ENCODE measurements around the gene B3GALT5.

The B3GALT5 gene

DNA sequence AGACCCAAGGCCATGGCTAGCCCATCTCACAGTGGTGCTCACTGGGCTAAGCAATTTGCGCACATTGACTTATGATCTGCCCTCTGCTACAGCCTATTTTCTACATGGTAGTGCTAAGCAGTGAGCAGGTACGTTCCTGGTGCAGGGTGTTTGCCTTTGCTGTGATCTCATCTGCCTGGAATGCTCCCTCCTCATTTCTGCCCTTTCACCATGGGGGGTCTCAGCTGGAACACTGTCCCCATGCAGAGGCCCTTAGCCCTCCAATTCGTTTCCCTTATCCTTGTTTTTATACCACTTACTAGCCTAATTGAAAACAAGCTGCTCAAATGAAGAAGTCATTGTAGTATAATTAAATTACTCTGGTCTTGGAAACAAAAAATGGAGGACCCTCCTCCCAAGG lies 2.0 kb upstream of the B3GALT5 start:
- no peak for DNase-seq

DNA sequence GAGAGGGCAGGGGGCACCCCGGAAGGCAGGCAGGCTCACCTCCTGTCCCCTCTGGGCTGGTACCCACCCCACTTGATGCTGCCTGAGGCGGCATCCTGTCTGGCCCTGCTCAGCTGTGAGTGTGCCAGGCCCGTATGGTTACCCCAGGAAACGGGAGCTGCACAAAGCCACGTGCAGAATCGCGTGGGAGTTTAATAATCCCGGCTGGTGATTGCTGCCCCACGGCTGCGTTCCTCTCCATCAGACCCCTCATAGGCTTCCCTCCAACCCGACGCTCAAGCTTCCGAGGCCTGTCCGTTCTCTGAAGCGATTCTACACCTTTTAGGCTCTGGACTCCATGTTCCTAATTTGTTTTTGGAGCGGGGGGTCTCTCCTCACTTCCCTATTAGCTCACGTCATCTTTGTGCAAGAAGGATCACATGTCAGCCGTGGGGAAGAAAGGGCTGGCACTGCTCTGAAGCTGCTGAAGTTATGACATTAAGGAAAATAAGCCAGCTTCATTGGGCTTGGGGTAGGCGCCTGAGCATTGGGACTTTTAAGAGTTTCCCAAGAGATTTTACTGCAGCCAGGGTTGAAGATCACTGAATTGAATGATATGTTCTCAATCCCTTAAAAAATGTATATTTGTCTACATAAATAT lies 1.1 kb upstream of the B3GALT5 start:
- no peak for DNase-seq

DNA sequence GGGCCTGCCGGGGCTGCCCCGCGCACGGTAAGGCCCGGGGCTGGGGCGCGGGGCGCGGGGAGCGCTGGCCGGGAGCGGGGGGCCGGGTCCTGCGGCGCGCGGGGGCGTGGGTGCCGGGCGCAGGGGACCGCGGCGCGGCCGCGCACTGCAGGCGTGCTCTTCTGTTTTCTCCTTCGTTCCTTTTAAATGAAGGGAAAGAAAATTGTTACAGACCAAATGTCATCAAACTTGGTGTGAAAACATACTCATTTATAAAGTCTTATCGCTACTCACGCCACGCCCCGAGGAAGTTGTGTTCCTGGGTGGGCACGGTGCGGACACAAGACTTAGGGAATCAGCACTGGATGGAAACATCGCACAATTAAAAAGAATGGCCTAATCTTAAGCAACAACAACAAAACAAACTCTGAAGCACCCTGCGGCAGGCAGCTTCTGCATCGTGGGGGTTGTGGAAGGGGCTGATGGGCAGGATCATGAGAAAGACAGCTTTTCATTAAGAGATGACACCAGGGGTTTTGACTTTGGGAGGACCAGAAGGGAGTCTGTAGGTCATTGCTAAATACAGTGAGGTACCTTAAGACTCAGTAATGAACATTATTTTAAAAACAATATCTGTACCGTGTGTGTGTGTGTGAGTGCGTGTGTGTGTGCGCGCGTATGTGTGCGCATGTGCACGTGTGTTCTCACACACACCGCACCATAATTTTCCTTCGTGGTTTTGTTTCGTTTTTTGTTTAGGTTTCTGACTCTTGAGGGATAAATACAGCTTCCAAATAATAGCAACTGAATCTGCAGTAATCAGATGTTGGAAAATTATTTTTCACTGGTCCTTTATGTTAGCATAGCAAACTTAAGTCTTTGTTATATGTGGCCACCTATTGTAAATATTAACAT lies 548 bp downstream of the B3GALT5 start:
- no peak for DNase-seq

DNA sequence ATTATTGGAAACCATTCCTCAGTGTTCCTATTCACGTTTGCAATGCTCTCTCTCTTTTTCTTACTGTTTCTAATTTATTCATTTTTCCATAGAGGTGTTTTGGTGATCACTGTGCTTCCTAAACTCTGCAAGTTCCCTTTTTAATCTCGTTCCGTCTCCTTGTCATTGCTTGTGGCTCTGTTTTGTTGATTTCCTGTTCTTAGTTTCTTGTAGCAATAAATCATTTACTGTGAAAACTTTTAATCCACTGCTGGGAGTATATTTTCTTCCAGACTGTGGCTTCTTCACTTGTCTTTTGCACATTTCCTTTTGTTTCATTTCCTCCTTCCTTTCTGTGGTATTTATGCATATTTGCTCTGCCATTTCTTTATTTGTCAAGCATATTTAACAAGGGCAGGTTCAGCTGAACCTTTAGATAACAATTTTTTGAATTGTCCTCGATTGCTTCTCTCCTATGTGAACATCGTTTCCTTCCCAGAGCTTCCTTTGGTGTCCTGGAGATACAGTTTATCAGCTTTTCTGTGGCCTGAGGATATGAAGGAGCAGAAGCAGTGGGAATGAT lies 3.6 kb downstream of the B3GALT5 start:
- DNase-seq, result no peak

DNA sequence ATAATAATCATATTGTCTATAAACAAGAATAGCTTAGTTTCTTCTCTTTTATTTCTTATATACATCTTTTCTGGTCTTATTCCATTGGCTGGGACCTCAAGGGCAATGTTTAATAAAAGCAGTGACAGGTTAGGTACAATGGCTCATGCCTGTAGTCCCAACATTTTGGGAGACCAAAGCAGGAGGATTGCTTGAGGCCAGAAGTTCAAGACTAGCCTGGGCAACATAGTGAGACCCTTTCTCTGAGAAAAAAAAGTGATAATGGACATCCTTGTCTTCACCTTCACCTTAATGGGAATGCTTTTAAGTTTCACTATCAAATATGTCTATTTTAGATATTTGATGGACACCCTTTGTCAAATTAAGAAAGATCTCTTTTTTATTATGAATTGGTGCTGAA lies 8.1 kb downstream of the B3GALT5 start:
- DNase-seq, result no peak

DNA sequence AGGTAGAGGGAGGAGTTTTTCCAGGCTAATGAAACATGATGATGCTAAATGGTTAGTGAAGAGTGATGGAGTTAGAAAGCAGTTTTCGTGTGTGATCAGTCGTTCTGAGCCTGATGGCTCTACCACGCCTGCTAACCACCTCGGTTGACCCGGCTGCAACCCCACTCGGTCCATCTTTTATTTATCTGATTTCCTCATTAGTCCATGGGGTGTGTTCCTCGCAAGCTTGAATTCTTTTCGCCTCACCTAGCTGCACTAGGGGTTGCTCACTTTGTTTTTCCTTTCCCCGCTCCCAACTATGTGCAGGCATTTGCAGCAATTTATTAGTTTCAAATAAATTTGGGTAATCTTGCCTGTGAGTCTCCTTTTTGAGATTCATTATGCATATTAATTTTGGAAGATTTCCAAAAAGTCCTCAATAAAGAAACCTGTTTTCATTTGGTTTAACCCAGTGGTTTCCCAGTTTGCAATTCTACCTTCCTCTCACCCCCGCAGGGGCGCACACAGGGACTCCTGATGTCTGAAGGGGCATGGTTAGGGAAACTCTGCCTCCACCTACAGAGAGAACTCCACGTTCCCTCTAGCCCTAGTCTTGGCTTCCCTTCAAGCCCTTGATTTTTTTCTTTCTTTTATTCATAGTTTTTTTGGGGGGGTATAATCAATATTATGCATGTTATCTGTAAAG lies 12.6 kb downstream of the B3GALT5 start:
- DNase-seq, result no peak

DNA sequence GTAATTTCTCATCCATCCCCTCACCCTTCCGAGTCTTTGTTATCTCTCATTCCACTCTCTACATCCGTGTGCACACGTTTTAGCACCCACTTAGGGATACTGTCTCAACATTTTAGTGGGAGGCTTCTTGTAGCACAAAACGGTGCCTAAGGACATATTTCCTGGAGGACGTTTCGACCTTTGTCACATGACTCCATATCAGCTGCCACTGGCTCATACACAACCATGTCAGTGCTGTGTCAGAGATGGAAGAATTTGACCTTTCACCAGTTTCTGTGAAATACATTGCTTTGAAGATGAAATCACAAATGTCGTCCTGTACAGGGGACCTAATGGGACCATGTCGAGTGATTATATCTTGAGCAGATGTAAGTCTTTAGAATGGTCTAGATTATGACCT lies 15.6 kb downstream of the B3GALT5 start:
- no peak for DNase-seq

DNA sequence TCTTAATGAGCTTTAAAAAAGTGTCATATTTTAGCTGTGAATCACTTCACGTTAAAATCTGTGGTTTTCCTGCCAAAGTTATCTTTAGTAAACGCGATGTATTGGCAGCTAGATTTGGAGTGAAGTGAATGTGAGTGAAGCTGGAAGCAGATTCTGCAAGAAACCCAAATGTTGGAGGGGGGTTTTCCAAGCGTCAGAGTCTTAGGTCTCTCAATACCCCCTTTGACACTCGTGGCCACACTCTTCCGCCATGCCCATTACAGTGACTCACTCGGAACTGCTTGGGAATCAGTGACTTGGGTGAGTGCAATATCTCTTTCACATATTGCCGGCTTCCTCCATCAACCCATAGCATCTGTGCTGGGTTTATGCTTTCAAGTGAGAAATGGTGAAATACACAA lies 17.5 kb downstream of the B3GALT5 start:
- DNase-seq, result no peak

DNA sequence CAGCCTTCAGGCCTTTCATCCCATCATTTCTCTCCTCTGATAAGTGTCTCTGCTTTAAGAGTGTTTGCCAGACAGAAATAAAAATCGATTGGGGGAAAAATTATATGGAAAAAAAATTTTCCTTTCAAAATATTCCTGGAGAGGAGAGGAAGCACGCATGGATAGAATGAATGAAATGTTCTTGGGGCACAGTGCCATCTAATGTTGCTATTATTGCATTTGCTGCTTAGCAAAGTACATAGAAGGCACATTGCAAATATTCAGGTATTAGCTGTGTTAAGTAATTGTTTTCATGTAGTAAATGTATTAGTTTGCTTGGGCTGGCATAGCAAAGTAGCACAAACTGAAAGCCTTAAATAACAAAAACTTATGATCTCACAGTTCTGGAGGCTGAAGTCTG lies 18.1 kb downstream of the B3GALT5 start:
- no peak for DNase-seq

DNA sequence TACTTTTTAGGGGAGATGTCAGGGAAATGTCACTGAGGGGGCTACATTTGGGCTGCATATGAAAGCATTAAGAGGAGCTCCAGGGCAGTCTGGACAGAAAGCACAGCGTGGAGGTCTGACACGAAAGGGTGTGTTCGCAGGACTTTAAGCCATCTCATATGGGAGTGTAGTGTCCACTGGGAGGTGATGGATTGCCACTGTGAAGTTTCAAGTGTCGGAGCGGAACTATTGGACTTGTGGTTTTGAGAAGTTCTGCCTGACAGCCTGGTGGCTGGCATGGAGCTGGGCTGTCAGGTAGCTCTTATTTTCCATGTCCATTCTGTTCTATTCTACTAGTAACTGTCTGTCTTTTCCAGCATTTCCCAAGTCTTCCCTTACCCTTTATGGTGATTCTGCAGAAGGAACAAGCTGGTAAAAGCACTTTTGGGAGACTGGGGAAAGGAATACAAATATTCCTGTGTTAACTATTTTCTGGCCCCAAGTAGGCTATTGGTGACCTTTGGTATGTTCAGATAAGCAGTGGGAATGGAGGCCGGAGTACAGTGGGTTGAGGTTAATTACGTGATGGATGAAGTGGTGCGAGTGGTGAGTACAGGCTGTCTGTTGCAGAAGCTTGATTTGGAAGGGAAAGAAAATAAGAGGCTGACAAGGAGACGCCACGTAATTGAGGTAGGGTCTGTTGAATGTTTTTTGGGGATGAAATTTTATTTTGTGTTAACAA lies 19.3 kb downstream of the B3GALT5 start:
- DNase-seq, result no peak

DNA sequence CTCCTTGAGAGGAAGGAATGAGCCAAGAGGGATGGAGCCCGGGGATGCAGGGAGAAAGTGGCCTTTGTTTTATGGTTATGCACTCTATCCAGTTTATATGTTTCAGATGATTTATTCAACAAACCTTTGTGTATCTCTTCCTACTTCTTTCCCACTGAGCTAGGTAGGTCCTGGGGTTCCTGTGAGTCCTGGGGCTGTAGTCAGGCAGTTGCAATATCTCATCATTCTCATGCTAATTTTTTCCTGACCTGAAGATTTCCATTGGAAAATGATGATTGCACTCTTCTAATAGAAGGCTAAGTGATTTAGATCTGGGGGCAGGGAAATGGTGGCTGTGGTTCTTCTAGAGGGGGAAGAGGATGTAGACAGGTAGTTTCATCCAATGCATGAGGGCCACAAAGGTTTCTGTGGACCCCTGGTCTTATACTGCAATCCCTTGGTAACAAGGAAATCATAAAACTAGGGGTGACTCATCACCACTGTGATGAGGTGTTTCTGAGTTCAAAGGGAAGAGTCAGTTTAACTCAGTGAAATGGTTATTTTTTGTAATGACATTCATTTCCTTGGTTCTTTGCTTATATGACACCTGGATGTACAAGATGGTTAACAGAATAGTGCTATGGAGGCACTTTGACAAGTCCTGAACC lies 20.2 kb downstream of the B3GALT5 start:
- DNase-seq, result no peak

DNA sequence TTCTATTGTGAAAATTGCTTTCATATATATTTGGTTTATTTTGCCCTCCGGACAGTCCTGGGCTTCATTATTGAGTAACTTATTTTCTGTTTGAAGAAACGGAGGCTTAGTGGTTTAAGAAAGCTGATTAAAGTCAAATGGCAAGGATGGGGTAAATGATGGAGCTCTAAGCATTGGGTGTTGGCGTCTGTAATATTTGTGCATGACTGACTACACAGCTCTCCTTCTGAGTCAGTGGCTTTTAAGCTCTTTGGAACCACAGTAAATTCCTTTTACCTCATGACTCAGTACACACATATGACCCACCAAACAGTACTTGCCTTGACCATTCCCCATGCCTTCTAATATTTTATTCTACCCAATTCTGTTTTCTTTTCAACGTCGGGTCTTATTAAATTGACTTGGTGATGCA lies 21.0 kb downstream of the B3GALT5 start:
- DNase-seq, result no peak

DNA sequence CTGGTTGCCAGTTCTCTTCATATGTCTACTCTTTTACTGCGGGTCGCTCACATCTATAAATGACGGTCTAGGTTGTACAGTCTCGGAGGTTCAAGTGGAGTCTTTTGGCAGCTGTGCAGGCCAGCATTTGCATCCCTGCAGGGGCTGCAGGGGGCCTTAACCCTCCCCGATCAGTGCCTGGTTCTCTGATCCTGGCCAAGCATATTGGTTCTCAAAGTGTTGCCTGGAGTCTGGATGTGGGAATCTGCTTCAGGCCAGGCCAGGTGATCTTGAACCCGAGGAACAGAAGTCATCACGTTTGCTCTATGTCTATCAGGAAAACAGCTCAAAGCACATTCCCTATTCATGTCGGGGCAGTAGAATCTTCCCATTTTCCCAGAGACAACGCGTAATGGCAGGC lies 21.8 kb downstream of the B3GALT5 start:
- DNase-seq, result no peak

DNA sequence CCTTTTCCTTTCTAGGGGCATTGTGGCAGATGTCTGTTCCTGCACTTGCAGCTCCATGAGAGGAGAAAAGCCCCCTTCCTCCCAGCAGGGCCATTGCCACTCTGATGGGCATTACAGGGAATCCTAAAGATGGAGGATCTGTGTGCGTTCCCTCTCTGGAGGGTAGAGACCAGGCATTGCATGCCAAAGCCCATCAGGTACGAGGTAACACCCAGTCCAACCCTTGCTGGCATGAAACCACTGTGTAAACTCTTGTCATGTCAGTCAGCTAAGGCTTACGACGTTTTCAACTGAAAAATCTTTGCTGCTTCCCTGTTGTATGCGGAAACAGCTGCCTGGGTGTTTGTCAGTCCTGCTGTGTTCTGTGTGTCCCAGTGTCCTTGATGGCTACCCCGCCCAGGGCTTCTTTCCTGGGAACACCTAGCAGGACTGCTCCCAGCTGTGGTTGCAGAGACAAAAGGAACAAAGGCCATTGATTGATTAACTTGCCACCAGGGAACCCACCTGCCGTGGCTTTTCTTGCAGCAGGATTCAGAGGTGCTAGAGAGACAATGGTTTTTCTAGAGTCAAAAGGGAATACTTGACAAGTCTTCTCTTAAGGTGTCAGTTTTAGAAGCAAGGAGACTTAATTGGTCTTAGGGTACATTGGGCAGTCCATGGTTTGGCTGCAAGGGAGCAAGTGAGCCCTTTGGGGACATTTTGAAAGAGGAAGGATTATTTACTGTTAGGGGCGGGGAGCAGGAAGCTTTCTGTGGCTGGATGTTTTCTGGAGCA lies 24.6 kb downstream of the B3GALT5 start:
- DNase-seq, result no peak

DNA sequence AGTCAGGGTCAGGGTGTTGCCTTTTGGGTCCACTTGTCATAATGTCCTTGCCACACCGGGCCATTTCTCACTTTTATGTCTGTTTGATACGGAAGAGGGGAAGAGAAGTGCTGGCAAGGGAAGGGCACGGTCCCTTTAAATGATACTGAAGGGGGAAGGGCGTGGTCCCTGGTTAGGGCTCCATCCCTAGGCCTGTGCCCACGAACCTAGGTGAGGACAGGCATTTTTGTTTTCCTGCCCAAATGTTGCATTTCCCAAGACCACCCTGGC lies 25.2 kb downstream of the B3GALT5 start:
- no peak for DNase-seq

DNA sequence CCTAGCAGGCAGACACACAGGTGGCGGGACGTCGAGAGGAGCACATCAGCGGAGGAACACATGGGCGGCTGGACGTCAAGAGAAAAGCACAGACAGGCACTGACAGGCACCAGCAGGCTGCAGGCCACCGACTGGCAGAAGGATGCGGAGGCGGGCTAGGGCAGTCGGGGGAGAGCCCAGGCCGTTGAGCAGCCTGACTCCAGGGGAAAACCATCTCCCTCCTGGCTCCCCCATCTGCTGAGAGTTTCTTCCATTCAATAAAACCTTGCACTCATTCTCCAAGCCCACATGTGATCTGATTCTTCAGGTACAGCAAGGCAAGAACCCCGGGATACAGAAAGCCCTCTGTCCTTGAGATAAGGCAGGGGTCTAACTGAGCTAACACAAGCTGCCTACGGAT lies 25.5 kb downstream of the B3GALT5 start:
- no peak for DNase-seq

DNA sequence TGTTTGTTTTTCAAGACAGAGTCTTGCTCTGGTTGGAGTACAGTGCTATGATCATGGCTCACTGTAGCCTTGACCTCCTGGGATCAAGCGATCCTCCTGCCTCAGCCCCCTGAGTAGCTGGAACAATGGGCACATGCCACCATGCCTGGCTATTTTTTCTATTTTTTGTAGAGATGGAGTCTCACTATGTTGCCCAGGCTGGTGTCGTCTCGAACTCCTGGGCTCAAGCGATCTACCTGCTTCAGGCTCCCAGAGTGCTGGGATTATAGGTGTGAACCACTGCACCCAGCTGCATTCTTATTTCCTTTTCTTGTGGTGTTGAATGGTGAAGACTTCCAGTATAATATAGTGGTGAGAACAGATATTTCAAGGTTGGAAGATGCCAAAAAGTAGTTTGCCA lies 28.0 kb downstream of the B3GALT5 start:
- no peak for DNase-seq

DNA sequence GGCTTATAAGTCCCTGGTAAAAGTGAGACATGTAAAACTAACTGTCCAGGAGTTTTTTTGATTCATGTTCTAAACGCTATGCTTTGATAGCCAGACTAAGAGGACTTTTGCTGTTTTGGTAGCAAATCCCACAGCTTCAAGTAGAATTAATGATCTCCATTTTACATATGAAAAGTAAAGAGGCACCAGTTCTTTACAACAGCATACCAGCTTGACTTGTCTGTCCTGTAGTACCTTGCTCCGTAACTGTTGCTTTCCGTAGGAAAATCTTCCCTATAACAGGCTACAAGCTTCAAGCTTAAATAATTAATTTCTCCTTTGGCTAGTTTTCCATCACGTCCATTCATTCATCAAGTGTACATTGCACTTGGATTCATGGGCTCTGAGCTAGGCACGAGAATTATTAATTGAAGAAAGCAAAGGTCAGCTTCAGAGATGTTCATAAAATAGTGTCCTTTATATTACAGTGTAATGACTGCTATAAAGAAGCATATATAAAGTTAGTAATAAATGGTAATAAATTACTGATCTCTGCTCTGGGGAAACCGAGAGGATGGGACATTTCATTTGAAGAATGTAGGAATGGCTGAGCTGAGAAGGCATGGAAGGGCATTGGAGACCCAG lies 29.2 kb downstream of the B3GALT5 start:
- no peak for DNase-seq

DNA sequence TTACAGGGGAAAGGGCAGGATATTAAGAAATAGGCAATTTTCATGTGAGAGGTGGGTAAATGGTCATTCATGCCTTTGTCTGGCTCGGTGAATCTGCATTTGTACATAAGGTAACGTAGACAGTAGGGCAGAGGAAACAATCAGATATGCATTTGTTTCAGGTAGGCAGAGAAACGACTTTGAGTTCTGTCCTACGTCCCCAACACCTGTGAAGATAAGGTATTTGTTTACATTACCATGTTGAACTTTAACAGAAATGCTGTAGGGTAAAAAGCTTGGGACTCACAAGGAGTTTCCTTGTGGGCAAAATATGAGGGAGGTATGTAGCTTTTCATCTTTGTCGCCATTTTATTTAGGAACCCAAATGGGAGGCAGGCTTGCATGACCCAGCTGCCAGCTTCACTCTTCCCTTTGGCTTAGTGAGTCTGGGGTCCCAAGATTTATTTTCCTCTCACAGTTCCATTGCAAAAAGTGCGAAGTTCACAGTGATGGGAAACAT lies 31.4 kb downstream of the B3GALT5 start:
- no peak for DNase-seq

DNA sequence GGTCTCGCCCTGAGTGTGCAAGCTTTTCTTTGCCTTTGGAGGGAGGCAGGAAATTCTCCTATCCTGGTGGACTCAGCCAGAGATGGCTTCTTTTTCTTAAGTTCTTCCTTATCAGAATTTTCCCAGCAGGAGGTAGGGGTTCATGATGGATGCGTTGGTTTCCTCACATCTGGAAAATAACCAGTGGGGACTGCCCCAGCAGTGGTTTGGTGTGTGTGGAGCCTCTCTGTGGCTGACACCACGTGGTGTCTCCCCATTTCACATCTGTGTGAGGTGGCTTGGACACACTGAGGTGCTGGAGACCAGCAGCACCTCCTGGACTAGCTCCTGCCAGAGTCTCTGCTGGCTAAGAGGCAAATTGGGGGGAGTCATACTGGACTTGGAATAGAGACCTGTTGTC lies 32.6 kb downstream of the B3GALT5 start:
- DNase-seq, result no peak

DNA sequence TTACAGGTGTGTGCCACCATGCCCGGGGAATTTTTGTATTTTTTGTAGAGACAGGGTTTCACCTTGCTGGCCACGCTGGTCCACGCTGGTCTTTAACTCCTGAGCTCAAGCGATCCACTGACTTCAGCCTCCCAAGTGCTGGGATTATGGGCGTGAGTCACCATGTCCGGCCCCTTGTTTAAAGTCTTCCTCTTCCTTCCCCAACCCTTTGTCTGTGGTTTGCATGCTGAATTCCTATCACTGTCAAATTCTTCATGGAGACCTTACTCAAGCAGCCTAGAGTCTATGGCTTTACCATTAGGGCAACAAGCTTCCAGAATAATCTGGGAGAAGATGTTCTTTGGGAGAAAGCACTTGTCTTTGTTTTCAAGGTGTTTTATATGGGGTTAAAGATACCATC lies 34.7 kb downstream of the B3GALT5 start:
- DNase-seq, result no peak
